Ectodermal cell (in vitro differentiated cells): Measurements from ENCODE around the gene WWTR1.

ENCODE experiments used
- H3K27ac ChIP-seq: 2 replicates; pipeline ENCODE4 v1.7.0; 2013; ENCODE audit warnings: mild to moderate bottlenecking, low read depth, low read length; ENCODE audit not compliant: insufficient read depth, poor library complexity, severe bottlenecking
- H3K27me3 ChIP-seq: 2 replicates; pipeline ENCODE4 v1.7.0; 2013; ENCODE audit warnings: mild to moderate bottlenecking, low read length; ENCODE audit not compliant: insufficient read depth, control insufficient read depth, poor library complexity, severe bottlenecking
- H3K36me3 ChIP-seq: one replicate; pipeline ENCODE4 v1.7.0; 2013; ENCODE audit warnings: low read length; ENCODE audit not compliant: control insufficient read depth, insufficient read depth
- H3K4me1 ChIP-seq: one replicate; pipeline ENCODE4 v1.7.0; 2013; ENCODE audit warnings: low read length; ENCODE audit not compliant: control insufficient read depth, insufficient read depth
- H3K4me3 ChIP-seq: 2 replicates; pipeline ENCODE4 v1.7.0; 2013; ENCODE audit warnings: low read depth, low read length, control low read depth; ENCODE audit not compliant: insufficient read depth
- H3K9me3 ChIP-seq: 2 replicates; pipeline ENCODE4 v1.7.0; 2013; ENCODE audit warnings: mild to moderate bottlenecking, low read length, moderate library complexity; ENCODE audit not compliant: control insufficient read depth
- WGBS, 2 experiments: methylation state at CpG; one replicate each; pipeline ENCODE4 v1.1.7; 2013; ENCODE audit warnings: missing lambda C conversion rate in 2 of 2; 5-methylcytosine and 5-hydroxymethylcytosine counted together

The WWTR1 gene

GRCh38 chr3:149678351-149678950 is 20.6 kb upstream of the WWTR1 start:
- Histone ChIP-seq H3K36me3 (no peaks in the 10 kb centered on the region), H3K27ac (no peak overlapping the region), H3K4me1 (no peaks in the 10 kb centered on the region), H3K4me3 (no peak overlapping the region), H3K27me3 (no peaks in the 10 kb centered on the region), H3K9me3 (no peaks in the 10 kb centered on the region)
- WGBS, 2 experiments, result 93 to 95% methylated on average over 7 of the region's 7 CpGs

GRCh38 chr3:149673393-149673792 is 15.6 kb upstream of the WWTR1 start:
- Histone ChIP-seq H3K4me1 (peaks cover 10% of the 10 kb centered on the region), H3K9me3 (no peaks in the 10 kb centered on the region), H3K27me3 (no peaks in the 10 kb centered on the region), H3K4me3 (no peak overlapping the region), H3K27ac (no peak overlapping the region), H3K36me3 (no peaks in the 10 kb centered on the region)
- 92 to 93% methylated on average over 1 of the region's 1 CpG for WGBS, 2 experiments

- Histone ChIP-seq H3K27me3 (no peaks in the 10 kb centered on the region), H3K4me3 (no peak overlapping the region), H3K36me3 (no peaks in the 10 kb centered on the region), H3K4me1 (peaks cover 10% of the 10 kb centered on the region), H3K27ac (no peak overlapping the region), H3K9me3 (no peaks in the 10 kb centered on the region)
- 21 to 24% methylated on average over 9 to 10 of the region's 10 CpGs for WGBS, 2 experiments
Measured at GRCh38 chr3:149670742-149671492, 13.1 kb upstream of the WWTR1 start.

- peaks cover 10% of the 10 kb centered on the region for H3K4me1 ChIP-seq
- H3K36me3 ChIP-seq, result no peaks in the 10 kb centered on the region
- H3K9me3 ChIP-seq, result no peaks in the 10 kb centered on the region
- H3K27ac ChIP-seq, result no peak overlapping the region
- no peaks in the 10 kb centered on the region for H3K27me3 ChIP-seq
- H3K4me3 ChIP-seq, result no peak overlapping the region
- WGBS, 2 experiments, result 86 to 96% methylated on average over 2 of the region's 2 CpGs
Measured at GRCh38 chr3:149667576-149667975, 9.8 kb upstream of the WWTR1 start.

- peaks cover 2% of the 10 kb centered on the region for H3K4me1 ChIP-seq
- no peaks in the 10 kb centered on the region for H3K9me3 ChIP-seq
- H3K36me3 ChIP-seq, result no peaks in the 10 kb centered on the region
- peaks cover 4% of the 10 kb centered on the region for H3K27me3 ChIP-seq
- no peak overlapping the region for H3K4me3 ChIP-seq
- WGBS, 2 experiments, result 82 to 87% methylated on average over 1 of the region's 1 CpG
- H3K27ac ChIP-seq, result no peak overlapping the region
Measured at GRCh38 chr3:149663966-149664365, 6.1 kb upstream of the WWTR1 start.

GRCh38 chr3:149662240-149662887 is 4.5 kb upstream of the WWTR1 start:
- Histone ChIP-seq H3K4me1 (peaks cover 5% of the 10 kb centered on the region), H3K27me3 (peaks cover 7% of the 10 kb centered on the region), H3K36me3 (no peaks in the 10 kb centered on the region), H3K27ac (no peak overlapping the region), H3K9me3 (no peaks in the 10 kb centered on the region), H3K4me3 (no peak overlapping the region)
- 55 to 62% methylated on average over 4 of the region's 4 CpGs for WGBS, 2 experiments

GRCh38 chr3:149660462-149660861 is 2.6 kb upstream of the WWTR1 start:
- Histone ChIP-seq H3K4me1 (peaks cover 13% of the 10 kb centered on the region), H3K4me3 (no peak overlapping the region), H3K27me3 (peaks cover 20% of the 10 kb centered on the region), H3K9me3 (no peaks in the 10 kb centered on the region), H3K36me3 (no peaks in the 10 kb centered on the region), H3K27ac (no peak overlapping the region)
- 86 to 91% methylated on average over 1 of the region's 1 CpG for WGBS, 2 experiments

GRCh38 chr3:149658744-149659497 is 1.1 kb upstream of the WWTR1 start:
- Histone ChIP-seq H3K27me3 (peaks cover 20% of the 10 kb centered on the region), H3K4me3 (peak overlapping the region; percentile 79), H3K9me3 (no peaks in the 10 kb centered on the region), H3K36me3 (no peaks in the 10 kb centered on the region), H3K27ac (peak overlapping the region; percentile 96), H3K4me1 (peaks cover 13% of the 10 kb centered on the region)
- 30 to 41% methylated on average over 15 to 24 of the region's 24 CpGs for WGBS, 2 experiments

- H3K4me3 ChIP-seq, result peak overlapping the region; percentile 79
- WGBS, 2 experiments, result 0% methylated on average over 41 of the region's 41 CpGs
- no peaks in the 10 kb centered on the region for H3K9me3 ChIP-seq
- peaks cover 6% of the 10 kb centered on the region for H3K36me3 ChIP-seq
- H3K27me3 ChIP-seq, result peaks cover 20% of the 10 kb centered on the region
- H3K4me1 ChIP-seq, result peaks cover 13% of the 10 kb centered on the region
- H3K27ac ChIP-seq, result peak overlapping the region; percentile 96
Measured at GRCh38 chr3:149657321-149657925, 402 bp downstream of the WWTR1 start.
